ENCODE measurements around the gene OR2V2. TPM values are rescaled to one million over a fixed set of nuclear protein-coding genes. Genes with fewer than 3 reads are reported as not detected.

OR2V2 gene
- total and polyA plus RNA-seq, 2 donors (not counting 3 experiments of a cell fraction or from before 2014, with no cell fraction given) = not detected

GRCh38 chr5:181187500-181188213 lies 40.3 kb downstream of the OR2V2 start:
- POLR2A ChIA-PET = interaction anchor here (1.0 to 1.2 kb wide), 2 partner anchors 19 to 34 kb away, joined by 3 to 8 read pairs; no protein-coding TSS in a partner anchor
- BruUV-seq (replicated peaks) = TSS peak; percentile 82
- intact Hi-C loops (cut with micrococcal nuclease) (loop anchor here (1.0 to 10.0 kb wide), 6 partner anchors 15 to 693 kb away; partner anchors contain the start of genes CNOT6, MGAT1, TRIM52 and ZFP62), dilution Hi-C loops (cut with MboI; ENCODE audit: extremely low pct_ligation_motif_present, low sequenced_read_pairs) (no loop called here)
- Histone ChIP-seq H3K9ac (replicated peaks; ENCODE audit: extremely low read depth, insufficient read depth, low read length) (peak overlapping the region; percentile 36), H2AFZ (ENCODE audit: low read depth, low read length) (peak overlapping the region; percentile 58), H3K4me3 (replicated peaks in 1 of 3; ENCODE audit: insufficient read depth in 1 of 3, low read depth in 1 of 3, low read length in 3 of 3) (peak overlapping the region; percentile 18 to 63 (median 49)), H3K27me3 (ENCODE audit: control insufficient read depth in 2 of 2, insufficient read depth in 2 of 2, low read length in 2 of 2) (no peaks in the 10 kb centered on the region), H3K27ac (ENCODE audit: insufficient read depth, low read depth, low read length) (peak overlapping the region; percentile 28), H3K36me3 (ENCODE audit: control insufficient read depth in 2 of 2, extremely low read depth in 1 of 2, insufficient read depth in 2 of 2, low read length in 2 of 2) (no peaks in the 10 kb centered on the region), H3K4me2 (ENCODE audit: insufficient read depth, low read length) (peak overlapping the region; percentile 60), H3K4me1 (ENCODE audit: control insufficient read depth, extremely low read depth, insufficient read depth, low read length) (peaks cover 16% of the 10 kb centered on the region), H4K20me1 (replicated peaks; ENCODE audit: control insufficient read depth, extremely low read depth, insufficient read depth, low read length) (no peaks in the 10 kb centered on the region), H3K9me1 (replicated peaks; ENCODE audit: control insufficient read depth, extremely low read depth, insufficient read depth, low read length) (no peaks in the 10 kb centered on the region), H3K9me3 (replicated peaks; ENCODE audit: control insufficient read depth, insufficient read depth, low read length) (no peaks in the 10 kb centered on the region), H3K79me2 (ENCODE audit: control insufficient read depth, insufficient read depth, low read length) (no peaks in the 10 kb centered on the region)
- CTCF ChIA-PET = interaction anchor here (1.0 to 10.2 kb wide), 3 partner anchors 17 to 29 kb away, joined by 3 to 95 read pairs (median 3); partner anchors contain the start of gene TRIM7
- DNase-seq (ENCODE audit: low read depth, low spot score) (peak; percentile 81), FAIRE-seq (peak; percentile 92)
- no peak for TF ChIP-seq POLR2AphosphoS5 (IDR thresholded peaks at IDR 0.05; ENCODE audit: insufficient read depth, low read depth, low read length)
- TF ChIP-seq FOS (IDR thresholded peaks at IDR 0.05; ENCODE audit: borderline replicate concordance, insufficient read depth, low read length) = no peak
- TF ChIP-seq, protein P1, sequence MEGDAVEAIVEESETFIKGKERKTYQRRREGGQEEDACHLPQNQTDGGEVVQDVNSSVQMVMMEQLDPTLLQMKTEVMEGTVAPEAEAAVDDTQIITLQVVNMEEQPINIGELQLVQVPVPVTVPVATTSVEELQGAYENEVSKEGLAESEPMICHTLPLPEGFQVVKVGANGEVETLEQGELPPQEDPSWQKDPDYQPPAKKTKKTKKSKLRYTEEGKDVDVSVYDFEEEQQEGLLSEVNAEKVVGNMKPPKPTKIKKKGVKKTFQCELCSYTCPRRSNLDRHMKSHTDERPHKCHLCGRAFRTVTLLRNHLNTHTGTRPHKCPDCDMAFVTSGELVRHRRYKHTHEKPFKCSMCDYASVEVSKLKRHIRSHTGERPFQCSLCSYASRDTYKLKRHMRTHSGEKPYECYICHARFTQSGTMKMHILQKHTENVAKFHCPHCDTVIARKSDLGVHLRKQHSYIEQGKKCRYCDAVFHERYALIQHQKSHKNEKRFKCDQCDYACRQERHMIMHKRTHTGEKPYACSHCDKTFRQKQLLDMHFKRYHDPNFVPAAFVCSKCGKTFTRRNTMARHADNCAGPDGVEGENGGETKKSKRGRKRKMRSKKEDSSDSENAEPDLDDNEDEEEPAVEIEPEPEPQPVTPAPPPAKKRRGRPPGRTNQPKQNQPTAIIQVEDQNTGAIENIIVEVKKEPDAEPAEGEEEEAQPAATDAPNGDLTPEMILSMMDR (IDR thresholded peaks at IDR 0.05; ENCODE audit: extremely low read depth in 1 of 2, insufficient read depth in 1 of 2, low read depth in 1 of 2, low read length in 2 of 2) = peak; percentile 9 to 22
- no peak for TF ChIP-seq POLR2A (IDR thresholded peaks at IDR 0.05; ENCODE audit: low read depth, low read length)
- TF ChIP-seq EZH2 (IDR thresholded peaks at IDR 0.05; ENCODE audit: borderline replicate concordance, low read depth, low read length, severe bottlenecking) = no peak

All from endothelial cell of umbilical vein (primary cell).